ENCODE data around the gene PTPRA.
"Not testable (repeated sequence)": the region's sequence is repeated elsewhere in the genome, so short reads cannot be mapped to it uniquely, and the experiment has no call there.

The PTPRA gene

DNA sequence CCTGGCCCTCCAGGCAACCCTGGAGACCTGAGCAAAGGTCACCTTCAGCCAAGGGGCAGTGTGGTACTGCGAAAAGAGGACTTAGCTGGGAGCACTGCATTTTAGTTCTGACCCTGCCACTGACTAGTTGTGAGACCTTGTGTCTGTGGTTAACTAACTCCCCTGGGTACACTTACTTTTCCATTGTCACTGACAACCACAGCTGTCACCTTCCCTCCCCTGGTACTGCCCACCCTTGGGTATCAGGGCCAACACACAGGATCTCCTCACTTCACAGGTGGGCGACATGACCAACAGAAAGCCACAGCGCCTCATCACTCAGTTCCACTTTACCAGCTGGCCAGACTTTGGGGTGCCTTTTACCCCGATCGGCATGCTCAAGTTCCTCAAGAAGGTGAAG, 148.5 kb downstream of the PTPRA start:
- Histone ChIP-seq H3K79me1 (ENCODE audit: low read length) (no peaks in the 10 kb centered on the region), H3K9me3 (ENCODE audit: insufficient read depth, low read depth, low read length) (no peaks in the 10 kb centered on the region), H3K27ac (ENCODE audit: low read depth, low read length) (no peak overlapping the region), H4K8ac (ENCODE audit: low read depth, low read length) (no peak overlapping the region), H4K91ac (ENCODE audit: low read depth, low read length) (no peak overlapping the region), H3K4ac (ENCODE audit: low read depth, low read length) (no peak overlapping the region), H3K23ac (ENCODE audit: low read length) (no peak overlapping the region), H3K79me2 (ENCODE audit: control insufficient read depth, insufficient read depth, low read length, poor library complexity) (no peaks in the 10 kb centered on the region), H3K4me1 (ENCODE audit: control insufficient read depth in 1 of 2, insufficient read depth in 2 of 2, low read length in 2 of 2) (no peaks in the 10 kb centered on the region), H2AK5ac (ENCODE audit: low read length) (no peak overlapping the region), H3K4me2 (ENCODE audit: low read length) (no peak overlapping the region), H3K9ac (ENCODE audit: low read length) (no peak overlapping the region), H2AFZ (ENCODE audit: insufficient read depth, low read length, poor library complexity) (no peak overlapping the region), H2BK12ac (ENCODE audit: low read length) (no peak overlapping the region), H3K18ac (ENCODE audit: low read length) (no peak overlapping the region), H4K12ac (ENCODE audit: low read depth, low read length) (no peak overlapping the region), H3K27me3 (ENCODE audit: insufficient read depth, low read length) (no peaks in the 10 kb centered on the region), H3K4me3 (ENCODE audit: low read depth, low read length) (no peak overlapping the region), H2BK5ac (ENCODE audit: low read depth, low read length, poor library complexity) (no peak overlapping the region), H3K14ac (ENCODE audit: low read length) (no peak overlapping the region), H3K36me3 (ENCODE audit: control insufficient read depth in 1 of 2, insufficient read depth in 2 of 2, low read length in 2 of 2) (peaks cover 20 to 37% of the 10 kb centered on the region in 2 experiments), H2BK120ac (ENCODE audit: insufficient read depth, low read length, poor library complexity) (no peak overlapping the region)
- no CpG with 5 or more reads among the region's 5 CpGs for WGBS (ENCODE audit: extremely low coverage, insufficient coverage, insufficient read length)
- no peak for DNase-seq

DNA sequence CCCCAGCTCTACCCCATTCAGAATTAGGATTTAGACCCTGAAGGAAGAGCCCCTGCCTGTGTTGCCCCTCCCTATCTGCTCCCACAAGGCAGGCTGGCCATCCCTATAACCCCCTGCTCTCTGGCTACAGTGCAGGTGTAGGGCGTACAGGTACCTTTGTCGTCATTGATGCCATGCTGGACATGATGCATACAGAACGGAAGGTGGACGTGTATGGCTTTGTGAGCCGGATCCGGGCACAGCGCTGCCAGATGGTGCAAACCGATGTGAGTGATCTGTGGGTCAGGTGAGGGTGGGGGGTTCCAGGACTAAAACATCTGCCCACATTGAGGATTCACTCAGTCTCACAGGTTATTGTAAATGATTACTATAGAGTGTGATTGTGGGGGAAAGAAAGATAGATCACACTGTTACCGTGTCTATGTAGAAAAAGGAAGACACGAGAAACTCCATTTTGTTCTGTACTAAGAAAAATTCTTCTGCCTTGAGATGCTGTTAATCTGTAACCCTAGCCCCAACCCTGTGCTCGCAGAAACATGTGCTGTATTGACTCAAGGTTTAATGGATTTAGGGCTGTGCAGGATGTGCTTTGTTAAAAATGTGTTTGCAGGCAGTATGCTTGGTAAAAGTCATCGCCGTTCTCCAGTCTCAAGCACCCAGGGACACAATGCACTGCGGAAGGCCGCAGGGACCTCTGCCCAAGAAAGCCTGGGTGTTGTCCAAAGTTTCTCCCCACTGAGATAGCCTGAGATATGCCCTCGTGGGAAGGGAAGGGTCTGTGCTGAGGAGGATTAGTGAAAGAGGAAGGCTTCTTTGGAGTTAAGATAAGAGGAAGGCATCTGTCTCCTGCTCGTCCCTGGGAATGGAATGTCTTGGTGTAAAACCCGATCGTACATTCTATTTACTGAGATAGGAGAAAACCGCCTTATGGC, 149.5 kb downstream of the PTPRA start:
- H3K79me2 ChIP-seq (ENCODE audit: control insufficient read depth, insufficient read depth, low read length, poor library complexity); H3K23ac ChIP-seq (ENCODE audit: low read length); H4K8ac ChIP-seq (ENCODE audit: low read depth, low read length); H3K27ac ChIP-seq (ENCODE audit: low read depth, low read length); H3K79me1 ChIP-seq (ENCODE audit: low read length); H3K4me3 ChIP-seq (ENCODE audit: low read depth, low read length); H3K4ac ChIP-seq (ENCODE audit: low read depth, low read length); H3K9ac ChIP-seq (ENCODE audit: low read length); H2BK5ac ChIP-seq (ENCODE audit: low read depth, low read length, poor library complexity); H3K4me2 ChIP-seq (ENCODE audit: low read length); H2AK5ac ChIP-seq (ENCODE audit: low read length); H3K9me3 ChIP-seq (ENCODE audit: insufficient read depth, low read depth, low read length); H2BK120ac ChIP-seq (ENCODE audit: insufficient read depth, low read length, poor library complexity); H4K91ac ChIP-seq (ENCODE audit: low read depth, low read length); H3K18ac ChIP-seq (ENCODE audit: low read length); H4K12ac ChIP-seq (ENCODE audit: low read depth, low read length); H3K4me1 ChIP-seq (ENCODE audit: control insufficient read depth in 1 of 2, insufficient read depth in 2 of 2, low read length in 2 of 2); H3K27me3 ChIP-seq (ENCODE audit: insufficient read depth, low read length); DNase-seq; H2BK12ac ChIP-seq (ENCODE audit: low read length); H2AFZ ChIP-seq (ENCODE audit: insufficient read depth, low read length, poor library complexity); H3K14ac ChIP-seq (ENCODE audit: low read length): not testable (repeated sequence)
- no CpG with 5 or more reads among the region's 20 CpGs for WGBS (ENCODE audit: extremely low coverage, insufficient coverage, insufficient read length)
- H3K36me3 ChIP-seq (ENCODE audit: control insufficient read depth in 1 of 2, insufficient read depth in 2 of 2, low read length in 2 of 2), result peaks cover 27 to 44% of the 10 kb centered on the region in 2 experiments

DNA sequence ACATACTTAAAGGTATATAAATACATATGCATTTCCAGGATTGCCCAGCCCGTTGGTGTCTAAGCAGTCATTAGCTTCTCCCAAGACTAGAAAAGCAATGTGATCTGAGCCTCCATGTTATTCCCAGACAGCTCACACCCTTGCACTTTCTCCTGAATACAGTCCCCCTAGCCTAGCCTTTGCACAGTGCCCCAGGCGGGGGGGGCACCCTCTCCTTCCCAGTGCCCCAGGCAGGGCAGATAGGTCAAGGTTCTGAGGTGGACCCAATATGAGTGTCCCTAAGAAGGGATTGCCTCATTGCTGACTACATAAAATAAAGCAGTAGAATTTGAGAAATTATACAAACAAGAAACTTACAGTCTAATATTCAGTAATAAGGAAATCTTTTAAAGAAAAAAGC, 154.7 kb downstream of the PTPRA start:
- Histone ChIP-seq H2BK5ac (ENCODE audit: low read depth, low read length, poor library complexity) (no peak overlapping the region), H4K8ac (ENCODE audit: low read depth, low read length) (no peak overlapping the region), H3K9ac (ENCODE audit: low read length) (no peak overlapping the region), H3K23ac (ENCODE audit: low read length) (no peak overlapping the region), H4K91ac (ENCODE audit: low read depth, low read length) (no peak overlapping the region), H3K27me3 (ENCODE audit: insufficient read depth, low read length) (no peaks in the 10 kb centered on the region), H2AFZ (ENCODE audit: insufficient read depth, low read length, poor library complexity) (no peak overlapping the region), H3K14ac (ENCODE audit: low read length) (no peak overlapping the region), H3K18ac (ENCODE audit: low read length) (no peak overlapping the region), H3K79me2 (ENCODE audit: control insufficient read depth, insufficient read depth, low read length, poor library complexity) (no peaks in the 10 kb centered on the region), H3K4me2 (ENCODE audit: low read length) (no peak overlapping the region), H3K79me1 (ENCODE audit: low read length) (no peaks in the 10 kb centered on the region), H2AK5ac (ENCODE audit: low read length) (no peak overlapping the region), H3K36me3 (ENCODE audit: control insufficient read depth in 1 of 2, insufficient read depth in 2 of 2, low read length in 2 of 2) (peaks cover 24 to 44% of the 10 kb centered on the region in 2 experiments), H4K12ac (ENCODE audit: low read depth, low read length) (no peak overlapping the region), H3K4ac (ENCODE audit: low read depth, low read length) (no peak overlapping the region), H3K9me3 (ENCODE audit: insufficient read depth, low read depth, low read length) (no peaks in the 10 kb centered on the region), H3K4me1 (ENCODE audit: control insufficient read depth in 1 of 2, insufficient read depth in 2 of 2, low read length in 2 of 2) (no peaks in the 10 kb centered on the region), H2BK12ac (ENCODE audit: low read length) (no peak overlapping the region), H3K4me3 (ENCODE audit: low read depth, low read length) (no peak overlapping the region), H2BK120ac (ENCODE audit: insufficient read depth, low read length, poor library complexity) (no peak overlapping the region), H3K27ac (ENCODE audit: low read depth, low read length) (no peak overlapping the region)
- no peak for DNase-seq
- no CpG with 5 or more reads among the region's 2 CpGs for WGBS (ENCODE audit: extremely low coverage, insufficient coverage, insufficient read length)

DNA sequence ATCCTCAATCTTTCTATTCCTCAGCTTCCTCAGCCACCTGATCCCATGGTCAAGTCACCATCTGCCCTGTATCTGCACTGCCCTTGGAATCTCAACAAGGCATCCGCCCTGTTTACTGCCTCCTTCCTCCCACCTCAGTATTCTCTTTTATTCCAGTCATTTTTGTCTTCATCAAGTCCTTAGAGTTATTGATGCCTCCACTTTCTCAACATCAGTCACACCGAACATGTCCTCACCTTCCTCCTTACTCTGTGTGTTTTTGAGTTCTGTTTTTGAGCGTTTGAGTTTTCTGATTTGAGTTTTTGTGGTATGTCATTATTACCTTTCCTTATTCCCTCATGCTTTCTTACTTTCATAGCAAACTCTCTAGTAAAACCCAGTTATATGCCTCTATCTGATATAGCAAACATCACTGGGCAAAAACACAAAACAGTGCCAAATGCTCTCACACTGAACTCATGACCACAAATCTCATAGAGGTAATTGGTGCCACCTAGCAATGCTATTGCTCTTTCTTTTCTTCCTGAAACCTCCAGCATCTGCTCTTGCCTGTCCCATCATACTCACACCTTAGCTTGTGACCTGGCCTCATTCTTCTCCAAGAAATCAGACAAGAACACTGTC, 158.4 kb downstream of the PTPRA start:
- no peaks in the 10 kb centered on the region for H3K4me1 ChIP-seq (ENCODE audit: control insufficient read depth in 1 of 2, insufficient read depth in 2 of 2, low read length in 2 of 2)
- no peaks in the 10 kb centered on the region for H3K79me2 ChIP-seq (ENCODE audit: control insufficient read depth, insufficient read depth, low read length, poor library complexity)
- no peak overlapping the region for H2BK120ac ChIP-seq (ENCODE audit: insufficient read depth, low read length, poor library complexity)
- H3K23ac ChIP-seq (ENCODE audit: low read length), result no peak overlapping the region
- H3K27me3 ChIP-seq (ENCODE audit: insufficient read depth, low read length), result no peaks in the 10 kb centered on the region
- H4K91ac ChIP-seq (ENCODE audit: low read depth, low read length), result no peak overlapping the region
- no peak overlapping the region for H3K4ac ChIP-seq (ENCODE audit: low read depth, low read length)
- no peak for DNase-seq
- H3K36me3 ChIP-seq (ENCODE audit: control insufficient read depth in 1 of 2, insufficient read depth in 2 of 2, low read length in 2 of 2), result peaks cover 34 to 50% of the 10 kb centered on the region in 2 experiments
- H4K8ac ChIP-seq (ENCODE audit: low read depth, low read length), result no peak overlapping the region
- H3K9ac ChIP-seq (ENCODE audit: low read length), result no peak overlapping the region
- H2AK5ac ChIP-seq (ENCODE audit: low read length), result no peak overlapping the region
- H3K18ac ChIP-seq (ENCODE audit: low read length), result no peak overlapping the region
- no peak overlapping the region for H3K14ac ChIP-seq (ENCODE audit: low read length)
- no peaks in the 10 kb centered on the region for H3K9me3 ChIP-seq (ENCODE audit: insufficient read depth, low read depth, low read length)
- H3K27ac ChIP-seq (ENCODE audit: low read depth, low read length), result no peak overlapping the region
- no peak overlapping the region for H4K12ac ChIP-seq (ENCODE audit: low read depth, low read length)
- WGBS (ENCODE audit: extremely low coverage, insufficient coverage, insufficient read length), result no CpG with 5 or more reads among the region's 3 CpGs
- no peak overlapping the region for H3K4me3 ChIP-seq (ENCODE audit: low read depth, low read length)
- no peak overlapping the region for H3K4me2 ChIP-seq (ENCODE audit: low read length)
- H2BK5ac ChIP-seq (ENCODE audit: low read depth, low read length, poor library complexity), result no peak overlapping the region
- no peaks in the 10 kb centered on the region for H3K79me1 ChIP-seq (ENCODE audit: low read length)
- H2AFZ ChIP-seq (ENCODE audit: insufficient read depth, low read length, poor library complexity), result no peak overlapping the region
- H2BK12ac ChIP-seq (ENCODE audit: low read length), result no peak overlapping the region
